ENCODE measurements around the gene SAMD14.

Gene SAMD14

DNA sequence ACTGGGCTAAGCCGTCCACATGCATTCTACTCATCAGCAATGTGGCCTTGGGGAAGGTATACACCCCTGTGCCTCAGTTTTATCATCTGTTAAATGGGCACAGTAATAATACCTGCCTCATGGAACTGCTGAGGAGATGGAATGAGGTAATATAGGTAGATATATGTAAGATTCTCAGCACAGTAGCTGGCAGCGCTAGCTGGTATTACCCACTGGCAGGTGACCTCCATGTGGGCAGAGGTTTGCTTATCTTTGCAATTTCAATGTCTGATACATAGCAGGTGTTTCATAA, 34.7 kb upstream of the SAMD14 start:
- no peak for DNase-seq

DNA sequence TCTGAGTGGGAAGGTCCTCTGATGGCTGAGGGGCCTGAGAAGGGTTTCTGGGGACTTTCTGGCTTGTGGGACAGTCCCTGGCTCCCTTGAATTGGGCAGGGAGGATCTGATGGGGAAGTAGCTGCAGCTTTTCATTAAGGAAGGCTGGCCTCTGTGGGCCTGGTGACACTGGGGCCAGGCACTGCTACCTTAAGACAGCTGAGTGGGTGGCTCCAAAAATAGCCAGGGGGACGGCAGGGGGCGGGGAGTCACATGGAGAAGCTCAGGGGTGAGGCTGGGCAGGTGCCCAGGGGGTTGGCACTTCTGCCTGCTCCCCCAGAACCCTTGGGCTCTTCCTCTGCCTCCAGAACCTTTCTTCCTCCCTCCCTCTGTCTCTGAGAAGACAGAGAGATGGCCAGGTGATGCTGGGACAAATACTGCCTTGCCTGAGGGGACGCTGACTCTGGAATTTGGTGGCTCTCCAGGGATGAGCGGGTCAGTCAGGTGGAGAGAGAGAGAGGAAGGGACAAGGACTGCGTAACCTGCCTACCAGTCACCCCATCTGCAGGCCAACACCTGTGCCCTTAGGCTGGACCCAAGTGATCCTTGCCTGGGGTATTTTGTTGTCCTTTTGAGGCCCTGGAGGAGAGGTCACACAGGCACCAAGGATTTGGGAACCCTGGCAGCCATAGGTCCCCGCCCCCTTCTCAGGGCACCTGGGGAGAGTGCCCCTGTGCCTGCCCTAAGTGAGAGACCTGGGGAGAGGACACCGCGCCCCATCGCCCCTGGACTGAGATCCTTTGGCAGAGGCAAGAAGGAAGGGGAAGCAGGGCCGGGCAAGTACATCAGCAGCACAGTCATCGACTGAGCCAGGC, 34.1 kb upstream of the SAMD14 start:
- no peak for DNase-seq

DNA sequence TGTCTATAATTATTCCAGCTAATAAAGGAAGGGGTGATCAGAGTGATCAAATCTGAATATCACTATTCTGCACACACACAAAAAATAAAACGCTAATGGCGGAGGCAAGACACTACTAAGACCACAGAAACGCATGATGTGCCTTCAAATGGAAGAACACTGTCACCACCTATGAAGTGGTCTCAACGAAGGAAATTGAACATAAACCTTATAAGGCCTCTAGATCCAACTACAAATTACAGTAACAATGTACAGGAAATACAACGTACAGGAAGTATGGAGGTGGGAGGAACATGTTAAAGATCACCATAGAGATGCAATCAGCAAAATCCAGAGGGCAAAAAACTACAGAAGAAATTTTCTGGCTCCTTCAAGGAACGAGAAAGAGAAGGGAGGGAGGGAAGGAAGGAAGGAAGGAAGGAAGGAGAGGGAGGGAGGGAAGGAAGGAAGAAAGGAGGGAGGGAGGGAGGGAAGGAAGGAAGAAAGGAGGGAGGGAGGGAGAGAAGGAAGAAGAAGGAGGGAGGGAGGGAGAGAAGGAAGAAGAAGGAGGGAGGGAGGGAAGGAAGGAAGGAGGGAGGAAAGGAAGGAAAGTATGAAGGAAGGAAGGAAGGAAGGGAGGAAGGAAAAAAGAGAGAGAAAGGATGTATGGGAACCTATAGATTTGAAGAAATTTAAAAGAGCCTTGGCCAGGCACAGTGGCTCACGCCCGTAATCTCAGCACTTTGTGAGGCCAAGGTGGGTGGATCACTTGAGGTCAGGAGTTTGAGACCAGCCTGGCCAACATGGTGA, 32.7 kb upstream of the SAMD14 start:
- DNase-seq: peak; percentile 32

DNA sequence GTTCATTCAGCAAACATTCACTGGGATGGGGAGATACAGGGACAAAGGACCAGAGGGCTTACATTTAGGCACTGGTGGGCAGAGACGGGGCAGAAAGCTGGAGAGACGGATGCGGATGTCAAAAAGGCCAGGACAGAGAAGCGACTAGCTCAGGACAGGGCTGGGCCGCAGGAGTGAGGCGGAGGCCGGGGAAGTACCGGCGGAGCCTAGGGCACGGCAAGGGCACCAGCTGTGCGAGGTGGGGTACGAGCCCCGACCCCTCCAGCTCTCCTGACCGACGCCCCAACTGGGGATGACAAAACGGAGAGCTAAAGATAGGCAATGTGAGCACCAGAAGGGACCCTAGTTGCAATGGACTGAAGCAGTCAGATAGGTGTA, 31.9 kb upstream of the SAMD14 start:
- DNase-seq: no peak

DNA sequence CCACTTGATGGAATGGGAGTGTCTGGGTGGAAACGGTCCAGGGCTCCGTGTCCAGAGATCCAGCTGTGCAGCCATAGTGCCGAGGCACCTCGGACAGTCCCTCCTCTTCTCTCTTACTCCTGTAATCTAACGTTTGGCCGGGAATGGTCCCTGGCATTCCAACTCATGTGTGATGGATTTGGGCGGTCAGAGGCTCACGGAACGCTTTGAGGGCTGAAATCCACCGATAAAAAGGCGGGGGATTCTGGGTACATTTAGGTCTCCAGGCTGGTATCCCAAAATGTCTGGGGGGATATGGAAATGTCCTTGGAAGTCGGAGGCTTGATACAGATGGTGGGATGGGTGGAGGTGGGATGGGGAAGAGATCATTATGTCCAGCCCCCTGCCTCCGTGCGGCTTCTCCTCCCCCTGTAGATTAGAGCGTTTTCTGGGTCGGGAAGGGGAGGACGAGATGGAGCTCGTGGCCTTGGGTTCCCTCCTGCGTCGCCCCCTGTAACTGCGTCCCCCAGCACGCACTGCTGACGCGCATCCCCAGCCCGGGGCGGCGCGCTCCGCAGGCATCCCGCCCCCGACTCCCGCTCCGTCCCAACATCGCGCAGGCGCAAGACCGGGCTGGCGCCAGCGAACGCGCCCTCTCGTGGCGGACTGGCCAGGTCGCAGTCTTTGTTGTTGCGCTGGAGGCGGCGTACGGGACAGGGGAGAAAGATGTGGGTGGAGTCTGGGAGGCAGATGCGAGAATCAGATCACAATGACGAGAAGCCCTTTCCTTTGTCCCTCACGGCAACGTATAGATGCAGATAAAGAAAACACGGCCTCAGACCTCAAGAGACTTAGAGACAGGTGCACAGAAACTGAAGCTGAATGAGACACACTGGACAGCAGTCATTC, 31.3 kb upstream of the SAMD14 start:
- peak; percentile 96 for DNase-seq

DNA sequence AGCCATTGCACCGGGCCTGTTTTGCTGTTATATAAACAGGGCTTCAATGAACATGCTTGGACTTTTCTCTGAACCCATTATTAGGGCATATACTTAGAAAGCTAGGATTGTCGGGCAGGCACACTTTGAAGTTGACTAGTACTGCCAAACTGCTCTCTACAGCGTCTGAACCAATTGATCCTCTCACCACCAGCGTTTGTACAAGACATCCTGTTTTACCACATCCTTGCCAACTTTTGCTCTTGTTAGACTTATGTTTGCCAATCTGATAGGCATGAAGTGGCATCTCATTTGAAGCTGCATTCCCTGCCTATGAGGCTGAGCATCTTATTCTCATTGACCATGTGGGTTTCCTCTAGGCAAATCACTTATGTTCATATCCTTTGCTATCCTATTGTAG, 27.9 kb upstream of the SAMD14 start:
- peak; percentile 29 for DNase-seq

DNA sequence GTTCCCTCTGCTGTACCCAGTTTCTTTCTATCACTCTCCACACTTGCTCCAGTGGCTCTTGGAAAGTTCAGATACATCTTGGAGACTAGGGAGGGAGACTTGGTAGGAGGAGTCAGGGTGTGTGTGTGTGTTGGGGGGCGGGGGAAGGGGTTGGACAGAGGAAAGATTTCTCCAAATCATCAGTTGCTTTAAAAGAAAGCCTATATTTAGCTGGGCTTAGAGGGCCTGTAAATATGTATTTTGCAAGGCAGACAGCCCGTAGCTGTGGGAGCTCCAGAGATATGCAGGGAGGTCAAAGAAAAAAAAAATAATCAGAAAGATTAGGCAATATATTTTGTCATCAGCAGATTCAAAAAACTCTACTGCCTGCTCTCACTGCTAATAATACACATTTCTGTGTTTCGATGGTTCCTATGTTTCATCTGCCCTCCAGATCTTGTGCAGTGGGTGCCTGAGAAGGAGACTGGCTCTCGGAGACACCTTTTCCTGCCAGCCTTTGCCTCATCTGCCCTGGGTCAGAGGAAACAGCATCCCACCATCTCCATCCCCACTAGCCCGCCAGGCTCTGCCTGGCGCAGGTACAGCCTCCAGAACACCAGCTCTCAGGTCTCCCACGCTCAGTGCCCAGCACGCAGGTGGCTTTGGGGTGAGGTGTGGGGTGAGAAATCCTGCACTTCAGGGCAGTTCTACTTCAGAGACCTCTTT, 25.3 kb upstream of the SAMD14 start:
- no peak for DNase-seq

DNA sequence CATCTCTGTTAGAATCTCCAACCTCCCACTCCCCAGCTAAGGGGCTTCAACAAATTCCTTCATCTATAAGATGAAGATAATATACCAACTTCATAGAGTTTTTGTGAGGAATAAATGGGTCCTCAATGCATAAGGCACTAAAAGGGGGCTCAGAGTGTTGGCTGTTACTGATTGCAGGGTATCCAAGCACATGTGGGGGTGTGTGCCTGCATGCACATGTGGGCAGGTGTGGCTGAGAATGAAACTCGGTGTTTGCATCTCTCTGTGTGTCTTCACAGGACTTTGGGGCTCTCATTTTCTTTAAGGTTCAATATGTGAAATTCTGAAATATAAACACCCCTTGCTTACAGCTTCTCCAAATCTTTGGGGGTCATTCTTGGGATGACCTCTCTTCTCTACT, 24.6 kb upstream of the SAMD14 start:
- no peak for DNase-seq

DNA sequence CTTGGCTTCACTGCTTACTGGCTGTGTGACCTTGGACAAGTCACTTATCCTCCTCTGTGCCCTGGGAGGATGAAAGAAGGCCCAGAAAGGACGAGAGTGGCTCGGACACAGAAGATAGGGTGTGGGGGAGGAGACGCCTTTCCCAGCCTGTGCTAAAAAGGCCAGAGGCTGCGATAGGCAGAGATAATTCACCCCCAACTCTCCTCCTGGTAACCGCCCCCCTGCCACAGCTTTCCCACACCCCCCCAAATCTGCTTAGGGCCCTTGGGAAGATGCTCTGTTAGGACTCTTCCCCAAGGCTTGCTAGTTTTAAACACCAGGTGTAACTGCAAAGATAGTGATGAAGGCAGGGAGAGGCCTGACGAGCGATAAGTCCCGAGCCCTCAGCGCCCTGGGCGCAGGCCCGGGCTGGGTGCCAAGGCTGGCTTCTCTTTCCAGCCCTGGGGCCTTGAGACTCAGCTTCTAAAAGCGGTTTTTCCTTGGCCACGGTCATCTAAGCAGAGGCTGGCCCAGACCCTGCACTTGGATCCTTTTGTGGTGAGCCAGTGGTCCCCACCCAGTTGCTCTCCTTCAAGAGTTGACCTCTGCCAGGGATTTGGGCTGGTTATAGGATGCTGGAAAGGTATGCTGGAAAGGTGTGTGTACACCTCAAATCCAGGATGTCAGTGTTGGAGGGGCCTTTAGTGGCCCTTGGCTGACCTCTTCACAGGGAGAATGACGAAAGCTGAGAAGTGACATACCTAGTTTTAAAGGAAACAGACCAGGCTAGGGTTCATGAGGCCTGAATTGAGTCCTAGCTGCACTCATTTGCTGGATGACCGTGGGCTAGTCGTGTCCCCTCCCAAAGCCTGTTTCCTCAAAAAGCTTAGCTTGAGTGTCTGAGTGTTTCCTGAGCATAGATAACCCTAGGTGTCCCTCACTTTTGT, 24.0 kb upstream of the SAMD14 start:
- no peak for DNase-seq

DNA sequence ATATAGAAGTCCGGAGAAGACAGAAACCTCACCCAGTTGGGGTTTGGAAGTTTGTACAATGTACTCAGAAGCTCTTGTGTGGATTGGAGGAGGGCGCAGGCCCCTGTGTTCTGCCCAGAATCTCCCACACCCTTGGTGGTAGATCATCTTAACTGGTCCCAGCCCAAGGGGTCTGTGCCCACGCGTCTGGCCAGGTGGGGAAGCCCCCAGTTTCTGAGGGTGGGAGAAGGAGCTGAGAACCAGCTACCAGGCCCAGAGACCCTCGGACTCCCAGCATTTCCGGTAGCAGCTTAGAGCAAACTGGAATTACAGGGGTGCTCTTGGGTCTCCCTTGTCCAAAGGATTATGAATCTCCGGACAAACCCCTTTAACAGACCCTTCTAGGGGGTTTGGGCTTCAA, 22.8 kb upstream of the SAMD14 start:
- DNase-seq: no peak

DNA sequence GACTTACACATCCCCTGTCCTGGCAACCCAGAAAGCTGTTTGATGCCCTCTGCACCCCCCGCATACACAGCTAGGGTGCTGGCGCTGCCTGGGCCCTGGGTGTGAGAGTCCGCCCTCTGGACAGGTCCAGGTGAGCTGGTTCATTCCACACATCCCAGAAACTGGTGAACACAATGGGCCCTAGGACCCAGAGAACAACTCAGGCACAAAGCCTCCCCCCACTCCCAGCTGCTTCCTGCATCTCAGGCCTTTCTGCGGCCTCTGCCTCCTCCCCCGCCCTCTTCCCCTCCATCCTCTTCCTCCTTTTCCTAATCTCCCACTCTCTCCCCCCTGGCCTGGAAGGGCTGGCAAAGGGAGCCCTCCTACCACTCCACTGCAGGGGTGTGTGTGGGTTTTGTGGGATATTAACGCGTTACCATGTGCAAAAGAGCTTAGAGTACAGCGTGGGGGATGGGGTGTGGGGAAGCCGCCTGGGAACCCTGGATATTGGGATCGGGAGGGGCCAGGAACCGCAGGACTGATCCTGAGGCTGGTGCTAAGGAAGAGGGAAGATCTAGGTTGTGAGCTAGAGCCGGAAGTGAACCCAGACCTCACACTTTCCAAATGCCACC, 22.1 kb upstream of the SAMD14 start:
- peak; percentile 54 for DNase-seq

DNA sequence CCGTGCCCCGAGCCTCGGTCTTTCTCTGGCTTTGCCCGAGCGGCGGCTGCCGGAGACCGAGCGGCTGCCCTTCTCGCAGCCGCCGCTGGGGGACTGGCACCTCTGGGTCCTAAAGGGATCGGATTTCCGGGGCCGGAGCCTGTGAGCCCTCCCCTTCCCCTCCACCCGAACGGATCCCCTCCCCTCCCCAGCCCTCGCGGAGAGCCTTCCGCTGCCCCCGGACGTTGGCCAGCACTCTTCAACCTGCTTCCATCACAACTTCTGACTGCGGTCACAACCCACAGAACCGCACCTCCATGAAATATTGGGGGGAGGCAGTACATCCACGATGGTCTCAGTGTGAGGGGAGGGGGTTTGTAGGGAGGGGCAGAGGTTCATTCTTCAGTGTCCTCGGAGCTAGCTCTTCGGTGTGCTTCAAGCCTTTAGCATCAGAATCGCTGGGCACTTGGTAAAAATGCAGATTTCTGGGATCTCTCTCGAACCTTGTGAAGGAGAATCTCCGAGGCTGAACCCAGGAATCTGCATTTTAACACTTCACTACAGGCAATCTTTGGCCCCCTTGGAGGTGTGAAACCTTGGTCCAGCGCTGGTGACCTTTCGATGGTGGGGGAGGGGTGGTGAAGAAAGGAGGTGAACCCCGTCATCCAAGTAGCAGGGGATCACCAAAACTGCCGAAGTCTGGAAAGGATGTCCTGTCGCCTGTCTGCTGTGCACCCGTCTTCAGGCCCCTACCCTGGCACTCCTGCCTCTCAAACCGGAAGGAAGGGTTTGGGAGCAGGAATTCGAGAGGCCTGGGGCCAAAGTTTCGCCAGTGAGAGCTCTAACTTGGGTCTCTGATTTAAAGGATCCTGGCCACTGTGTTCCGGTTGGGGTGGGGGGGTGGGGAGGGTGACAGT, 21.3 kb upstream of the SAMD14 start:
- DNase-seq: peak; percentile 91

DNA sequence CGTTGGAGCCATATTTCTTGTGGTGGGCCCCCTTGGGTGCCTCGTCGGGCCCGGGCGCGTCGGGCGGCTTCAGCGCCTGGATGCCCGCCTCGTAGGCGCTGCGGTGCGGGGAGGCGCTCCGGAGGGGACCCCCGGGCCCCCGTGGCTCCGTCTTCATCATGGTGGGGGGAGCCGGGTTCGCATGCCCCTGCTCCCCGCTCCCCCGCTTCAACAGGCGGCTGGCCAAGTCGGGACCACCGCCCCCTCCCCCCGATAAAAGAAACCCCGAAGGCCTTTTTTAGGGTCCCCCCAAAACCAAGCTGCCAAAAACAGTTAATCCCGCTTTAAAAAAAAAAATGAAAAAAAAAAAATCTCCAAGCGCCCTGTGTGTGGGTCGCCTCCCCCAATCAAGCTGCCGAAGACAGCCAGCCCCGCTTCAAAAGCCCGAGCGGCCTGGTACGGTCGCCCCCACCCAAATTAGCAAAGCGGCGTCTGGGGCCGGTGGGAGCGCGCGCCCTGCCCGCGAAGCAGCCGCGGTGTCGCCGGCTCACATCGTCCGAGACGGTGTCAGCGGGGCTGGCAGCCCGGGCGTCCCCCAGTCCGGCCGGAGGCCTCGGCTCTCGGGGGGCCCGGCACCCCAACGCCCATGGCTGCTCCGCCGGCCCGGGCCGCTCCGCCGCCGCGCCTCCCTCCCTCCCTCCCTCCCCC, 20.5 kb upstream of the SAMD14 start, which contains the start of gene PPP1R9B:
Gene PPP1R9B (minus strand): TSS at position 324 of the 687 bp plus-strand sequence. CDS start 164 bp downstream, at position 160.
- no peak for DNase-seq

DNA sequence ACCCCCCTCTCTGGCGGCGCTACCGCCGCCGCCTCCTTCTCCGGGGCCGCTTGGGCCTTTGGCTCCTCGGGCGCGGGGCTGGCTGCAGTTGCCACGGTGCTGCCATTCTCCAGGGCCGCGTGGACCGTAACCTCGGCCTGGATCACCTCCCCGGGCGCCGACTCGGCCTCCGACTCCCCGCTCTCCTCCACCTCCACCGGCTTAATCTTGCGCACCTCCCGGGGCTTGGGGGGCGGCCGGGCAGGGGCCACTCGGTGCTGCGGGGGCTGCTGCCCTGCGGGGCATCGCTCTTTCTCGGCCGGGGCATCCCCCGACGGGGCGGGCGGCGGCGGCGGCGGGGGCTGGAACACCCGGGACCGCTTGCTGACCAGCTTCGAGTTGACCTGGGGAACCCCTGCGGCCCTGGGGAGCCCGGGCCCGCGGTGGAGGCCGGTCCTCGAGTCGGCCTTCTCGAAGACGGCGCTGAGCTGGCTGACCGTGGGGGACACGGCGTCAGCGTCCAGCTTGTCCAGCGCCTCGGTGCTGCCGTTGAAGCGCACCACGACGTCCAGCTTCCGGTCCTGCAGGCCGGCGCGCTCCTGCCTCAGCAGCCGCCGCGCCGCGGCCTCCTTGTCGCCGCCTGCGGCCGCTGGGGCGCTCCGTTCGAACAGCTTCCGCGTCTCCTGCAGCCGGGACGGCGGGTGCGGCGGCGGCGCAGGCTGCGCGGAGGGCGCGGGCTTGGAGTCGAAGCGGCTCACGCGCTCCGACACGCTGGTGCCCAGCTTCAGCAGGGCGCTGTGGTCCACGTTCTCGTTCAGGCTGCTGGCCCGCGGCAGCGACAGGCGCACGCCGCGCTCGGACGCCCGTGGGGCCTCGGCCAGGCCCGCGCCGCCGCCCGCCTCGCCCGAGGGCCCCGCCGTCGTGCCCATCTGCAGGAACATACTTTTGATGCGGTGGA, 19.7 kb upstream of the SAMD14 start:
- DNase-seq: peak; percentile 59

DNA sequence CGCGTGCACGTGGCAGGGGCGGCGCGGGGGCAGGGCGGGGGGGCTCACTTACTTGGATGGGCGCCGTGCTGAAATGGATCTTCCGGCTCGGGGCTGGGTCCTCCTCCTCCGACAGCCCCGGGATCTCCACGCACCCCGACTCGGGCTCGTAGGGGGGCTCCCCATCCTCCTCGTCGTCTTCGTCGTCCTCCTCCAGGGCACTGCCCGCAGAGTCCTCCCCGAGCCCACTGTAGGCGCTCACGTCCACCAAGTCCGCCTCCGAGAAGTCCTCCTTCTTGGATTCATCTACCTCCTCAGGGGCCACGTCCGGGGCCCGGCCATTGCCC, 19.1 kb upstream of the SAMD14 start:
- no peak for DNase-seq

DNA sequence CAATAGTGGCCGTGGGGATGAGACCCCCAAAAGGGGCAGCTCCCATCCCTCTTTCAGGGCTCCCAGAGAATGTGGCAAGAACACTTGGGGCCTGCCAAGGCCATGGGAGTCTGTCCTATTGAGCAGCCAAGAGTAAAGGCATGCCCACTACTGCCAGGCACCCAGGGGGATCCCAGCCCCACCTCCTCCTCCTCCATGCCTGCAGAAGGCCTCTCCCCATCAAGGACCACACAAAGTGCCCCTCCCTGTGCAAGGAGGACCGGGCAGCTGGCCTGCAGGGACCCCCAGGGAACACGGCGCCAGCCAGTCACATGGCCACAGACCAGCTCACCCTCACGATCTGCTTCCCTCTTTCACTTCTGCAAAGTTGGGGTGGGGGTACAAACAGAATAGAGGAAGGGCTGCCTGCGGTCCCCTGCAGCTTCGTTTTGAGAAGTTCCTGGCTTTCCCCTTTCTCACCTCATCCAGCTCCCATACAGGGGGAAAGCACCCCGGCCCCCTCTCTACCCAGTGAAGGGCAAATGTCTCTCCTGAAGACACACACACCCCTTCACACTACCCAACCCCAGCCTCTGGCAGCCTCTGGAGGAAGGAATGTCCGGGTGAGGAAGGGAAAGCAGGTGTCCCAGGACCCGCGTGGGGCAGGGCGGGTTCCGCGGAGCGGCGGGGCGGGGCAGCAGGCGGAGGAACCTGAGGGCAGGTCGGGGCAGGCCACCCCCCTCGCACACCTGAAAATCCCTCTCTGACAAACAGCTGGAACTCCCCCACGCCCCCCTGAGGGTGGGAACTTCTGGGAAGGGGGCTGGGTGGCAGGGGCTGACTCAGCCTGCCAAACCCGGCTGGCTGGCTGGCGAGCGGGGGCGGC, 18.5 kb upstream of the SAMD14 start:
- DNase-seq: peak; percentile 85

DNA sequence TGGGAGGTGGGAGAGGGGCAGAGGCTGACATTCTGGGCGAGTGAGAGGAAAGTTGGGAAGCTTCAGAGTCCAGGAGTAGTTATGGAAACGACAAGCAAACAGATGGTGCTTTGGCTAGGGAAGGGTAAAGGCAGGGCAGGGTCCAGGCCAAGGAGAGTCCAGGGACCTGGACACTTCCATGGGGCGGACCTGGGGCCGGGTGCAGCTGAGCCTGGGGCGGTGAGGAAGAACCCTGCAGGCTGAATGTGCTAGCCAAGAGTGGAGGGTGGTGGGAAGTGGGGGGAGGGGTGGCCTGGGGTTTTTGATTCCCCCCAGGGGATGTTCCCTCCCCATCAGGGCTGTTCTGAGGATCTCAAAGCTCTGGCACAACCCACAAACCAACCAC, 17.9 kb upstream of the SAMD14 start:
- DNase-seq: peak; percentile 19

All from CD4-positive, alpha-beta T cell treated with Interleukin-21 for 1 hour (primary cell).